GM18499 (cell line): ENCODE results near the gene AKAP12.

Experiments used
- ATAC-seq: cut with Tn5 transposase; IDR thresholded peaks from one replicate; pipeline ENCODE4 v1.9.1; 2021; ENCODE audit warnings: moderate number of reproducible peaks; ENCODE audit not compliant: insufficient read depth, unreplicated experiment

The AKAP12 gene

DNA sequence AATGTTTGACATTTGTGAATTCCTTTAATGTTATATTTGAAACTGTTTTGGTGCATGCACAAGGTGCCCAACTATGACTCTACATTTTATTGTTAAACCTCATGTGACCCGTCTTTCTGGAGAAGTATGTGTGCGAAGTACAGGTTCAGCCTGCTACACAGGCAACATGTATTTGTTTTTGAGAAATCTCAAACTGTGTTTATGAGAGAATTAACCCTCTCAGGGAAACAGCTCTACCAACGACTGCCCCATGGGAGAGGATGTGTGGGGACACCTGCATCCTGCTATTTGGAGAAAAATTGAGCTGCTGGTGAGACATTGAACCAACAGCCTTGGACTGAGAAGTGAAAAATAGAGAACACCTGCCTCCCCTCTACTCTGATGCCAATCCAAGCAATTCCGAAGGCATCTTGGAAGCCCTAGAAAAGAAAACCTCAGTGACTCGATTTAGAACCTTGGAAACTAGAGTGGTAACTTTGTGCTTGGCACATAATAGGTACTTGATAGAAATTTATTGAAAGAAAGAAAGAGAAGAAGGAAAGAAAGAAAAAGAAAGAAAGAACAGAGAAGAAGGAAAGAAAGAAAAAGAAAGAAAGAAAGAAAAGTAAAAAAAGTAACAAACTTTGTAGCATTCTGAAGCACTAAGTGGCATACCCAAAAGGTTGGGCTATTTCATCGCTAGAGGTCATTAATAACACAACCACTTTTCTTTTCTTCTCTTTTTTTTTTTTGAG is 2.9 kb upstream of the AKAP12 start:
- ATAC-seq, result no peak

DNA sequence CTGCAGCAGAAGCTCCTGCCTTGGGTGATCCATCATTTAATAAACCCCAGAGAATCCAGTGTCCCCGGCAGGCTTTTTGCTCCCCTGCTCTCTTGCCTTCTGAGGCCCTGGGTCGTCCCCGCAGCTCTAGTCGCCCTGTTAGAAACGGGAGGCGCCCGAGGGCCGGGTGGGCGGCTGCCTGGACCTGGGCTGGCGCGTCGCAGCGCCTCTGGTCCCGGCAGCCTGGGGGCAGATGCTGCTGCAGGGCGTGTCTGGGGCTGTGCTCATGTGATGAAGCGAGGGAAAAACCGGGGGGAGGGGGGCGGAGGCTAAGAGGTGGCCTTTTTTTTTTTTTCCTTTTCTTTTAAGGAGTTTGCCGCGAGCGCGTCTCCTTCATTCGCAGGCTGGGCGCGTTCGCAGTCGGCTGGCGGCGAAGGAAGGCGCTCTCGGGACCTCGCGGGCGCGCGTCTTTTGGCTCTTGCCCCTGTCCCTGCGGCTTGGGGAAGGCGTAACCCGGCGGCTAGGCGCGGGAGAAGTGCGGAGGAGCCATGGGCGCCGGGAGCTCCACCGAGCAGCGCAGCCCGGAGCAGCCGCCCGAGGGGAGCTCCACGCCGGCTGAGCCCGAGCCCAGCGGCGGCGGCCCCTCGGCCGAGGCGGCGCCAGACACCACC is 394 bp downstream of the AKAP12 start:
- ATAC-seq, result no peak

GRCh38 chr6:151240791-151241642 is 1.2 kb downstream of the AKAP12 start:
- no peak for ATAC-seq

DNA sequence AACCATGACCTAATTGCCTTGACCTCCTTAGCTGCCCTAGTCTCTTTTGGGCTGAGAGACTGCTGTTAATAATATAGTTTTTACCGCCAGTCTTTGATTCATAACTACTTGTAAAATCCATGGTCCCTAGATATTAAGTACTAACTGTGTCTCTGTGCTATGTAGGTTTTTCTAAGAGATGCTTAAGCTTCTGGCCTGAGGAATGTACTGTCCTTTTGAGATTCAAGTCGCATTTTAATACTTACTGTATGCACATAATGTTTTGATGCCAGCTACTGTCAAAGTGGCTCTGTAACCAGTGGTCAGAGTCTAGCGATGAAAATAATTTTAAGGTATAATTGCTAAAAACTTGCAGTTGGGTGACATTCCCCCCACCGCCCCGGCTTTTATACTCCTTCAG is 2.1 kb downstream of the AKAP12 start:
- ATAC-seq, result no peak

GRCh38 chr6:151242420-151242861 is 2.7 kb downstream of the AKAP12 start:
- ATAC-seq, result no peak

DNA sequence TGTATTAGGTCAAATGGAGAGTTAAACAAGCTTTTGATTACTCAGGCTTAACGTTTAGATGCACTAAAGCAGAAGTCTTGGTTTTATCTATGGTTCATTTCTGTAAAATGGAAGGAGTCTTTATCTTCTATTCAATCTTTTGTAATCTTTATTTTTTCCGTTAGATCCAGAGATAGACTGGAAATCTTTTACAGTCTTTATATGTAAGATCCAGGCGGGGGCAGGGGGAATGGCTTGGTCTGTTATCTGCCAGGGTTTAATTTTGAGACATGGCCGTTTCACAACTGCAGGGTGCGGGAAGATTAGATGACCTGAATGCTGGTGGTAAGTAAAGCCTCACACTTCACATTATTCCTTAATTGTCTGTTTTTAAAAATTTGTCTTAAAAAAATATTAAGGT is 3.7 kb downstream of the AKAP12 start:
- no peak for ATAC-seq

- no peak for ATAC-seq
These were observed 7.7 kb downstream of the AKAP12 start for GRCh38 chr6:151247490-151247889.

GRCh38 chr6:151248295-151248694 is 8.5 kb downstream of the AKAP12 start:
- no peak for ATAC-seq

DNA sequence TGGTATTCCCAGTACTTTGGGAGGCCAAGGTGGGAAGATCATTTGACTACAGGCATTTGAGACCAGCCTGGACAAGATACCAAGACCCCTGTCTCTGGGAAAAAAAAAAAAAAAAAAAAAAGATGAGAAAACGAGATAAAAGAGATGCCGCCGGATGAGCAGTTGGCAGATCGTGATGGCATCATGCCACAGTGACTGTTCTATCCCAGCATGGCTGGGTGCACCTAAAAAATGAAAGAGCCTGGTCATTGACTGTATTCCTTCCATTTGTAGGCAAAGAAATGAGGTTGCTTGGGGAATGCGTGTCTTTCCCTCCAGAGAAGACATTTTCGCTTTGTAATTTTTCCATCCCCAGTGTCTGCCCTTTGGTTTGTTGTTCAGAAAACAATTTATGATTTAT is 12.9 kb downstream of the AKAP12 start:
- ATAC-seq, result no peak

GRCh38 chr6:151254451-151255081 is 14.8 kb downstream of the AKAP12 start:
- ATAC-seq, result no peak

DNA sequence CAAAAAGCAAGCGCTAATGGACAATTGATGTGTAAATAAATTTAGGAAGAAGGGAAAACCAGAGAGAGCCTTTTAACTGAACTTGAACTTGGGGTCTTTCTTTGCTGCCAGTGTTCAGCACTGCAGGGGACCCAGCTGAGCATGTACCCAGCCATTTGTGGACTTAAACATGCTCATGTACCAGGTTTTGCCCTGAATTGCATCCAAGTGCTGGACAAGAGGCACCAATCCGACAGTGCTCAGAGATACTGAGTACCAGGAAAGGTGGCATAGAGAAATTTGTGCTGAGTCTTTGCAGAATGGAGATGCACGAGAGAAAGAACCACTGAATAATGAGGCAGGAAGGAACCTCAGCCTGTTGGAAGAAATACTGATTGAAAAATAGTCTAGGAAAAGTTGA is 16.0 kb downstream of the AKAP12 start:
- ATAC-seq, result no peak

- ATAC-seq, result no peak
These were observed 18.2 kb downstream of the AKAP12 start for GRCh38 chr6:151257985-151258445.

GRCh38 chr6:151260205-151260604 is 20.4 kb downstream of the AKAP12 start:
- ATAC-seq, result no peak

GRCh38 chr6:151263035-151263434 is 23.3 kb downstream of the AKAP12 start:
- no peak for ATAC-seq

DNA sequence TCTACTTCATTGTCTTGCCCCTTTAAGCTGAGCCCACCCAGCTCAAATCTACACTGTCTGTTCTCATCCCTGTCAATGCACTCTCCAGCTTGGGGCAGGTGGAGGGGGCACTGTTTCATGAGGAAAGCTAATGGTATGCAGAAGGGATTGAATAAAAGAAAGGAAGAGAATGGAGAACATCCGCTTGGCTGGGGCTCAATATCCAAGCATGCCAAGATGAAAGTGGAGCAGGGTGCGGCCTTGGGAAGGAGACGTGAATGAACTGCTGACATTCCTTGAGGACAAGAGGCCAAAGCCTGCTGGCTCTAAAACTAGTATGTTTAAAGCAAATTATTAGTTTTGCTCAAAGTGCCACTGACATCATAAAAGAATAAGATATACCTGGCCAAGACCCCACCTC is 24.2 kb downstream of the AKAP12 start:
- no peak for ATAC-seq

DNA sequence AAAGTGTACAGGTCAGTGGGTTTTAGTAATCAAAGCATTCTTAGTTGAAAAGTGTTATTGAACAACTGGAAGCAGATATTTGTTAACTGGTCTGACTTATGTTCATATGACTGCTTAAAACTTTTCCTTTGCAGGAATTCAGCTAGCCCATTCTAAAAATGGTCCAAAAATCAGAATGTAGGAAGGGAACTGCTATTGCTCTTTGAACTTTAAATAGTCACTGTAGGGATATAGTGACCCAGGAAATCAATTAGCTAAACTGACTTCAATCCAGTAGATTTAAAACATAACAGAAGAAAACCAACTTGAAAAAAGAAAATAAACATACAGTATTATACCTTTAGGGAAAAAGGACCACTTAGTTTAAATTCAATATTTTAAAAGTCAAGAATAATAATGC is 25.5 kb downstream of the AKAP12 start:
- no peak for ATAC-seq

DNA sequence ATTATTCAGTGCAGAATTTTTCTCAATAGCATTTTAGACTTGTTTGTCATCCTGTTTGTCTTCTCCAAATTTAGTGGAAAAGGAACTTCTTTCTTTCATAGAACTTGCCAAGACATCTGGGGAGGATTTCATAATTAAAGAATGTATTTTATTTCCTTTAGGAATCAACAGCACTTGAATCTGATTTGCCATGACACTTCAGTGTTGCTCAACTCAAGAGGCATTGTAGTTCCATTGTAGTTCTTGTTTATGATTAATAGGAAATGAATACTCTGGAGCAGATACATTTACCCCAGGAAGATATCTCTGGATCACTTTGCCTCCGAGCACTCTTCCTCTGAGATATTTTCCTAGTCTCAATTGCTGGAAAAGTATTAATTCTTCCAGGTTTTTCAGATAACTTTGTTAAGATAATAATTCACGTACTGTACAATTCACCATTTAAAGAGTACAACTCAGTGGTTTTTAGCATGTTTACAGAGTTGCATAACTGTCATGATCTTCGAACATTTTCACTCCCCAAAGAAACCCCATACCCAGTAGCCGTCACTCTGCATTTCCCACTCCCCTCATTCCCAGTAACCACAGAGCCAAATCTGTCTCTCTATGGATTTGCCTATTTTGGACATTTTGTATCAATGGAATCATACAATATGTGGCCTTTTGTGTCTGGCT is 29.7 kb downstream of the AKAP12 start:
- ATAC-seq, result no peak

DNA sequence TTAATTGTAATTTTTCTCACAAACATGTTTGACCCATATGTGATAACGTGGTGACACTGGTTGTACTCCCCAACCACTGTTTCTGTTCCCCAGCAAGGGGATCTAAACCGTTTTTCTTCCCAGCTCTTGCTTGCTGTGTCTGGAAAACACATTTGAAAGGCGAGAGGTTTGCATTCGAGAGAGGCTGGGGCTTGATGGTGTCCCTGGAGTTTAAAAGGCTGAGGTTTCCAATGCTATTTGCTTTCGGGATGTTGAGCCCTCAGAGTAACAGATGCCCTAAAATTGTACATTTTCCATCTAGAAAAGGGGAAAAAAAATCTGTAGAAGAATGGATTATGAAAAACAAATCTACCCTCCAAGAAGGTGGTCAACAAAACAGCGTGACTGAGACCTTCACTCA is 35.4 kb downstream of the AKAP12 start:
- no peak for ATAC-seq

DNA sequence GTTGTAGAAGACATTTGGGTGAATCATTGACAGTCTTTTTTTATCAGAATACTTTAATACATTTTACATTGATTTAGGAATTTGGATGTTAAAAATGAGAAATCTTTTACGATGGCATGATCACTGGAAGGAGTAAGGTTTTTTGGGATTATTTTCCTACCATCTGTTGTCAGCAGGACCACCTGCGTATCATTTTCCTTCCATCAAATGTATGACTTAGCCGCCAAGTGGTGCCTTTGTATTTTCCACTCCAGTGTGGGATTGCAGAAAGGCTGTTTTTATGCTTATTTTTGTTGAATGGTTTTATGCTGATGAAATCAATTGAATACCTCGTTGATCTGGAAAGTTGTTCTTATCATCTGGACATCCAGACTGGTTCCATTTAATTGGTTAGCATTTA is 35.8 kb downstream of the AKAP12 start:
- no peak for ATAC-seq

DNA sequence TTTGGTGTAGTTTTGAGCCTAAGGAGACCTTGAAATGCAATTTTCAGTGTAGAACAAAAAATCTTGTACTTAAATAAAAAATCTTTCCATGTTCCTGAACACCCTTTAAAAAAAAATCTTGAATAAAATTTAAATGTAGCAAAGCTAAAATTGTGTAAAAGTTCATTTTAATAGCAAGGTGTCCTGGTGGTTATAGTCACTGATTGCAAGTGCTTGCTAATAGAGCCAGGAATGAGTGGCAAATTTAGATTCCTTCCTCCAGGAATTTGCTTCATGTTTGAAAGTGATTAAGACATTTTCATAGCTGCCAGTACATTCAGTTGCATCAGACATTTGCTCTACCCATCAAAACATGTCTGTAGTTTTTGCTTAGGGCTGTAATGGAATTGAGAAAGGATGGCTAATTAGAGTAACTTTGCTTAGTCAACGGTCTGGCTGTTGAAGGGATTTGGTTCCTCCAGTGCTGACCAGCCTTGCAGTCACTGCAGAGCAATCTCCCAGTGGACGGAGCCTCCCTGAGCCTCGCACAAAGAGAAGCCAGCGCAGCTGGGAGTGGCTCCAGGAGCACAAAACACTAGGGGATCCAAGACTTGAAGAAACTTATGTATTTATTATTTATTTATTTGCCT is 36.5 kb downstream of the AKAP12 start:
- ATAC-seq, result no peak
